ENCODE results near the gene SYNPO2. TPM values are rescaled to one million over a fixed set of nuclear protein-coding genes. Genes with fewer than 3 reads are reported as not detected.
"Not testable (repeated sequence)": the region's sequence is repeated elsewhere in the genome, so short reads cannot be mapped to it uniquely, and the experiment has no call there.

Gene SYNPO2
- total and polyA plus RNA-seq, 2 of the 13 experiments (the other 11 are each of a cell fraction or from before 2014, with no cell fraction given): not detected

GRCh38 chr4:119067670-119068360 lies 179.2 kb downstream of the SYNPO2 start:
- ATAC-seq; intact Hi-C loops (cut with micrococcal nuclease; ENCODE audit: unreplicated experiment); DNase-seq (ENCODE audit: low spot score); BruUV-seq (replicated peaks); H3K9me3 ChIP-seq (ENCODE audit: low read length); FAIRE-seq; H2AFZ ChIP-seq (ENCODE audit: low read length); H3K27me3 ChIP-seq (ENCODE audit: control insufficient read depth in 1 of 2, insufficient read depth in 2 of 2, low read length in 2 of 2); in situ Hi-C loops (cut with HindIII; ENCODE audit: extremely low pct_ligation_motif_present, low pct_unique_long_range_greater_than_20kb); H4K20me1 ChIP-seq (ENCODE audit: insufficient read depth, low read length); H3K27ac ChIP-seq (ENCODE audit: extremely low read length, insufficient read depth, low read length); H3K36me3 ChIP-seq (replicated peaks in 1 of 2; ENCODE audit: control insufficient read depth in 1 of 2, insufficient read depth in 2 of 2, low read length in 2 of 2); H3K79me2 ChIP-seq (ENCODE audit: insufficient read depth, low read length); CTCF ChIA-PET (ENCODE audit: low intra/inter-chr PET ratio, low total read pairs); H3K9ac ChIP-seq (ENCODE audit: insufficient read depth, low read depth, low read length): not testable (repeated sequence)
- peak overlapping the region in 2 of 3 experiments; percentile 33 to 41; a peak in 2 of 6 replicates for H3K4me3 ChIP-seq (replicated peaks in 1 of 3; ENCODE audit: insufficient read depth in 1 of 3, low read depth in 2 of 3, low read length in 3 of 3)
- WGBS (ENCODE audit: low lambda C conversion rate): 57% methylated on average over 10 of the region's 17 CpGs
- TF ChIP-seq ZNF687 (CRISPR knock-in tag; IDR thresholded peaks at IDR 0.05): peak; percentile 15; the same call in 1 of the 2 replicates
- POLR2A ChIA-PET: interaction anchor here (1.5 kb wide), 1 partner anchor 13 kb away, joined by 5 read pairs; no protein-coding TSS in a partner anchor
- peak overlapping the region; percentile 55 for H3K4me2 ChIP-seq (ENCODE audit: low read depth, low read length)
- H3K4me1 ChIP-seq (ENCODE audit: insufficient read depth, low read length): peaks cover 31% of the 10 kb centered on the region

GRCh38 chr4:119068529-119068962 lies 179.9 kb downstream of the SYNPO2 start:
- Histone ChIP-seq H3K4me2 (ENCODE audit: low read depth, low read length) (no peak overlapping the region), H2AFZ (ENCODE audit: low read length) (no peak overlapping the region), H3K4me1 (ENCODE audit: insufficient read depth, low read length) (peaks cover 31% of the 10 kb centered on the region), H3K36me3 (replicated peaks in 1 of 2; ENCODE audit: control insufficient read depth in 1 of 2, insufficient read depth in 2 of 2, low read length in 2 of 2) (no peaks in the 10 kb centered on the region), H3K27me3 (ENCODE audit: control insufficient read depth in 1 of 2, insufficient read depth in 2 of 2, low read length in 2 of 2) (no peaks in the 10 kb centered on the region), H4K20me1 (ENCODE audit: insufficient read depth, low read length) (no peaks in the 10 kb centered on the region), H3K9ac (ENCODE audit: insufficient read depth, low read depth, low read length) (no peak overlapping the region), H3K9me3 (ENCODE audit: low read length) (no peaks in the 10 kb centered on the region), H3K79me2 (ENCODE audit: insufficient read depth, low read length) (no peaks in the 10 kb centered on the region), H3K4me3 (replicated peaks in 1 of 3; ENCODE audit: insufficient read depth in 1 of 3, low read depth in 2 of 3, low read length in 3 of 3) (no peak overlapping the region), H3K27ac (ENCODE audit: extremely low read length, insufficient read depth, low read length) (no peak overlapping the region)
- POLR2A ChIA-PET: interaction anchor here (1.5 kb wide), 1 partner anchor 12 kb away, joined by 5 read pairs; no protein-coding TSS in a partner anchor
- FAIRE-seq (no peak), ATAC-seq (no peak; the same call in 2 of the 3 replicates), DNase-seq (ENCODE audit: low spot score) (no peak)
- intact Hi-C loops (cut with micrococcal nuclease; ENCODE audit: unreplicated experiment) (no loop called here), in situ Hi-C loops (cut with HindIII; ENCODE audit: extremely low pct_ligation_motif_present, low pct_unique_long_range_greater_than_20kb) (no loop called here)
- BruUV-seq (replicated peaks): no TSS peak
- CTCF ChIA-PET (ENCODE audit: low intra/inter-chr PET ratio, low total read pairs): no interaction called here
- 86% methylated on average over 3 of the region's 3 CpGs for WGBS (ENCODE audit: low lambda C conversion rate)
- no peak for TF ChIP-seq DNMT3B (CRISPR knock-in tag; conservative IDR thresholded peaks at IDR 0.05)
- TF ChIP-seq SIN3A (IDR thresholded peaks at IDR 0.05; ENCODE audit: borderline replicate concordance, low read depth, low read length): no peak
- TF ChIP-seq CREBL2 (CRISPR knock-in tag; IDR thresholded peaks at IDR 0.05; ENCODE audit: borderline replicate concordance): no peak
- TF ChIP-seq ZNF160 (CRISPR knock-in tag; IDR thresholded peaks at IDR 0.05): no peak
- no peak for TF ChIP-seq ZNF549 (CRISPR knock-in tag; IDR thresholded peaks at IDR 0.05)
- TF ChIP-seq HOXA5 (CRISPR knock-in tag; IDR thresholded peaks at IDR 0.05): no peak
- no peak for TF ChIP-seq ZSCAN22 (CRISPR knock-in tag; IDR thresholded peaks at IDR 0.05)
- no peak for TF ChIP-seq MTERF4 (CRISPR knock-in tag; IDR thresholded peaks at IDR 0.05)
- no peak for TF ChIP-seq ZNF333 (CRISPR knock-in tag; IDR thresholded peaks at IDR 0.05; ENCODE audit: borderline replicate concordance)
- no peak for TF ChIP-seq SP1 (IDR thresholded peaks at IDR 0.05)
- no peak for TF ChIP-seq SP1 (CRISPR knock-in tag; IDR thresholded peaks at IDR 0.05)
- no peak for TF ChIP-seq STAT5B (CRISPR knock-in tag; IDR thresholded peaks at IDR 0.05)
- no peak for TF ChIP-seq ZNF33B (CRISPR knock-in tag; IDR thresholded peaks at IDR 0.05)

All from HepG2 (cell line).